ENCODE measurements around the gene TIMP2.
"Not testable (repeated sequence)": the region's sequence is repeated elsewhere in the genome, so short reads cannot be mapped to it uniquely, and the experiment has no call there.

TIMP2 gene

GRCh38 chr17:78885956-78886355 is 39.2 kb downstream of the TIMP2 start:
- DNase-seq: no peak

- no peak for DNase-seq
These were observed 40.1 kb downstream of the TIMP2 start for GRCh38 chr17:78884876-78885667.

GRCh38 chr17:78884148-78884825 is 40.9 kb downstream of the TIMP2 start:
- DNase-seq: no peak

- peak; percentile 77 to 94 for DNase-seq
These were observed 41.6 kb downstream of the TIMP2 start for GRCh38 chr17:78883533-78884131.

GRCh38 chr17:78883089-78883532 is 42.1 kb downstream of the TIMP2 start:
- DNase-seq: peak; percentile 92 to 93

- DNase-seq: no peak
These were observed 42.6 kb downstream of the TIMP2 start for GRCh38 chr17:78882540-78883088.

GRCh38 chr17:78879635-78880186 is 45.5 kb downstream of the TIMP2 start:
- DNase-seq: no peak

GRCh38 chr17:78878871-78879527 is 46.2 kb downstream of the TIMP2 start:
- DNase-seq: no peak

GRCh38 chr17:78878261-78878660 is 46.9 kb downstream of the TIMP2 start:
- no peak for DNase-seq

- DNase-seq: not testable (repeated sequence)
These were observed 48.2 kb downstream of the TIMP2 start for GRCh38 chr17:78876954-78877517.

GRCh38 chr17:78876094-78876597 is 49.0 kb downstream of the TIMP2 start:
- DNase-seq: no peak

GRCh38 chr17:78875363-78876093 is 49.7 kb downstream of the TIMP2 start:
- DNase-seq: peak in 1 of 2 experiments; percentile 4

- no peak for DNase-seq
These were observed 51.5 kb downstream of the TIMP2 start for GRCh38 chr17:78873519-78874340.

- peak in 1 of 2 experiments; percentile 12 for DNase-seq
These were observed 52.7 kb downstream of the TIMP2 start for GRCh38 chr17:78872486-78872885.

- no peak for DNase-seq
These were observed 54.6 kb downstream of the TIMP2 start for GRCh38 chr17:78870621-78871020.

- no peak for DNase-seq
These were observed 56.8 kb downstream of the TIMP2 start for GRCh38 chr17:78868391-78868790.

- DNase-seq: not testable (repeated sequence)
These were observed 58.1 kb downstream of the TIMP2 start for GRCh38 chr17:78867046-78867445.

- peak; percentile 32 to 75 for DNase-seq
These were observed 59.4 kb downstream of the TIMP2 start for GRCh38 chr17:78865682-78866390.

- no peak for DNase-seq
These were observed 61.1 kb downstream of the TIMP2 start for GRCh38 chr17:78864117-78864516.
